Neuronal stem cell (in vitro differentiated cells): Measurements from ENCODE around the gene MRPS5.

Experiments used
- DNase-seq: peaks from one replicate; pipeline ENCODE4 v3.0.0-alpha.2; 2013; ENCODE audit warnings: low spot score
- H2AFZ ChIP-seq: one replicate; pipeline ENCODE4 v1.6.1; 2013; ENCODE audit warnings: mild to moderate bottlenecking, low read length, inconsistent platforms
- H2AK5ac ChIP-seq: 2 replicates; pipeline ENCODE4 v1.6.1; 2013; ENCODE audit warnings: low read depth, mild to moderate bottlenecking, inconsistent platforms, low read length, moderate library complexity, mixed read lengths
- H2BK120ac ChIP-seq: 2 replicates; pipeline ENCODE4 v1.6.1; 2013; ENCODE audit warnings: low read depth, mild to moderate bottlenecking, inconsistent platforms, low read length, moderate library complexity, mixed read lengths
- H2BK12ac ChIP-seq: one replicate; pipeline ENCODE4 v1.6.1; 2013; ENCODE audit warnings: low read length, inconsistent platforms
- H2BK15ac ChIP-seq: 2 replicates; pipeline ENCODE4 v1.6.1; 2013; ENCODE audit warnings: mild to moderate bottlenecking, low read length, inconsistent platforms, mixed read lengths
- H2BK5ac ChIP-seq: one replicate; pipeline ENCODE4 v1.6.1; 2013; ENCODE audit warnings: inconsistent platforms, mild to moderate bottlenecking, low read length, moderate library complexity
- H3K14ac ChIP-seq: one replicate; pipeline ENCODE4 v1.6.1; 2013; ENCODE audit warnings: low read length, inconsistent platforms
- H3K18ac ChIP-seq: 2 replicates; pipeline ENCODE4 v1.6.1; 2013; ENCODE audit warnings: low read length, inconsistent platforms
- H3K23ac ChIP-seq: 2 replicates; pipeline ENCODE4 v1.6.1; 2013; ENCODE audit warnings: low read depth, mild to moderate bottlenecking, mixed read lengths, low read length, inconsistent platforms; ENCODE audit not compliant: poor library complexity
- H3K27ac ChIP-seq: replicated peaks from 3 replicates; pipeline ENCODE4 v1.5.1; 2013; ENCODE audit warnings: low read length, inconsistent platforms
- H3K27me3 ChIP-seq, 3 experiments: 2 replicates each; pipeline ENCODE4 v1.6.1; 2013; ENCODE audit warnings: low read length in 3 of 3, mild to moderate bottlenecking in 2 of 3, inconsistent platforms in 1 of 3, low read depth in 1 of 3, mixed read lengths in 1 of 3, moderate library complexity in 1 of 3; ENCODE audit not compliant: control insufficient read depth in 3 of 3, insufficient read depth in 3 of 3
- H3K36me3 ChIP-seq, 2 donors: replicated peaks in 1 of 2; 2 replicates each; pipeline ENCODE4 v1.6.1; 2013; ENCODE audit warnings: low read length in 2 of 2; ENCODE audit not compliant: control insufficient read depth in 2 of 2, insufficient read depth in 2 of 2
- H3K4ac ChIP-seq: 2 replicates; pipeline ENCODE4 v1.6.1; 2013; ENCODE audit warnings: inconsistent platforms, mild to moderate bottlenecking, low read length, moderate library complexity
- H3K4me1 ChIP-seq, 2 donors: 1 replicate in 1 of 2; 2 replicates in 1 of 2; pipeline ENCODE4 v1.6.1; 2013; ENCODE audit warnings: low read length in 2 of 2, low read depth in 1 of 2; ENCODE audit not compliant: control insufficient read depth in 2 of 2, insufficient read depth in 1 of 2
- H3K4me2 ChIP-seq: one replicate; pipeline ENCODE4 v1.6.1; 2013; ENCODE audit warnings: mild to moderate bottlenecking, low read length, inconsistent platforms; ENCODE audit not compliant: insufficient read depth, poor library complexity, severe bottlenecking
- H3K4me3 ChIP-seq, 2 donors: 2 replicates each; pipeline ENCODE4 v1.5.1; 2013; ENCODE audit warnings: low read length in 2 of 2, mild to moderate bottlenecking in 2 of 2, inconsistent platforms in 1 of 2, moderate library complexity in 1 of 2
- H3K79me1 ChIP-seq: one replicate; pipeline ENCODE4 v1.6.1; 2013; ENCODE audit warnings: low read depth, mild to moderate bottlenecking, inconsistent platforms, low read length, moderate library complexity
- H3K9ac ChIP-seq: one replicate; pipeline ENCODE4 v1.6.1; 2013; ENCODE audit warnings: mild to moderate bottlenecking, low read depth, low read length, inconsistent platforms; ENCODE audit not compliant: poor library complexity
- H3K9me3 ChIP-seq, 2 donors: replicated peaks in 1 of 2; 2 replicates each; pipeline versions ENCODE3 to v1.6.1; 2013; ENCODE audit warnings: low read length in 2 of 2, mild to moderate bottlenecking in 2 of 2, inconsistent platforms in 1 of 2, low read depth in 1 of 2, mixed read lengths in 1 of 2, moderate library complexity in 1 of 2; ENCODE audit not compliant: control insufficient read depth in 2 of 2, insufficient read depth in 1 of 2
- H4K8ac ChIP-seq: one replicate; pipeline ENCODE4 v1.6.1; 2013; ENCODE audit warnings: low read depth, mild to moderate bottlenecking, inconsistent platforms, low read length, moderate library complexity
- H4K91ac ChIP-seq: one replicate; pipeline ENCODE4 v1.6.1; 2013; ENCODE audit warnings: low read length, low read depth, mild to moderate bottlenecking, inconsistent platforms; ENCODE audit not compliant: poor library complexity
- WGBS, 2 donors: extraction: QIAGEN DNeasy Blood & Tissue Kit; methylation state at CpG; one replicate each; pipeline ENCODE4 v1.1.7; 2013; ENCODE audit warnings: missing lambda C conversion rate in 2 of 2, mixed read lengths in 1 of 2; ENCODE audit not compliant: insufficient read length in 2 of 2, insufficient replicate concordance in 1 of 2; ENCODE audit errors: extremely low coverage in 2 of 2; 5-methylcytosine and 5-hydroxymethylcytosine counted together

The MRPS5 gene

DNA sequence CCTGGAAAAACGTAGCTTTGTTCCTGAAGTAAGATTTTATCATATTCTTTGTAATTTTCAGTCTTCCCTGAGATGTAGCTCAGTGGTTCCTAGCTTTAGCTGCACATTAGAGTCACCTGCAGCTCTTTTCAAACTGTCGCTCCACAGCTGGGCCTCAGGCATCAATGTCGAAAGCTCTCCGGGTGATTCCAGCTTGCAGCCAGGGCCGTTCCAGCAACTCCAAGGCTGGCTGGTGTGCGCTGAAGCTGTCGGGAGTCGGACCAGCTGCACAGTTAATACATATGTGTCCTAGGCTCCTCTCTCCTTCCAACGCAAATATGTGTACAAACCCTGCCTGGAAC, 43.4 kb upstream of the MRPS5 start:
- DNase-seq, result no peak
- H4K91ac ChIP-seq, result no peak overlapping the region
- no peak overlapping the region for H2BK5ac ChIP-seq
- H2BK15ac ChIP-seq, result no peak overlapping the region
- no peaks in the 10 kb centered on the region for H3K79me1 ChIP-seq
- H3K4me2 ChIP-seq, result peak overlapping the region; percentile 75
- peak overlapping the region; percentile 87 for H3K9ac ChIP-seq
- no peak overlapping the region for H3K23ac ChIP-seq
- peak overlapping the region; percentile 24 for H3K18ac ChIP-seq
- H3K9me3 ChIP-seq, result peaks cover 0 to 15% of the 10 kb centered on the region in 2 donors
- H3K14ac ChIP-seq, result no peak overlapping the region
- H3K4ac ChIP-seq, result no peak overlapping the region
- no peak overlapping the region for H2AK5ac ChIP-seq
- peak overlapping the region; percentile 34 for H3K27ac ChIP-seq
- WGBS, 2 donors, result no CpG with 5 or more reads among the region's 9 CpGs
- no peak overlapping the region for H2BK120ac ChIP-seq
- peak overlapping the region; percentile 96 for H2AFZ ChIP-seq
- no peak overlapping the region for H4K8ac ChIP-seq
- H3K4me1 ChIP-seq, result peaks cover 0 to 2% of the 10 kb centered on the region in 2 donors
- peak overlapping the region; percentile 80 to 92 for H3K4me3 ChIP-seq
- H3K36me3 ChIP-seq, result peaks cover 2 to 9% of the 10 kb centered on the region in 2 donors
- H3K27me3 ChIP-seq, result peaks cover 0 to 2% (median 0%) of the 10 kb centered on the region in 3 experiments
- no peak overlapping the region for H2BK12ac ChIP-seq

DNA sequence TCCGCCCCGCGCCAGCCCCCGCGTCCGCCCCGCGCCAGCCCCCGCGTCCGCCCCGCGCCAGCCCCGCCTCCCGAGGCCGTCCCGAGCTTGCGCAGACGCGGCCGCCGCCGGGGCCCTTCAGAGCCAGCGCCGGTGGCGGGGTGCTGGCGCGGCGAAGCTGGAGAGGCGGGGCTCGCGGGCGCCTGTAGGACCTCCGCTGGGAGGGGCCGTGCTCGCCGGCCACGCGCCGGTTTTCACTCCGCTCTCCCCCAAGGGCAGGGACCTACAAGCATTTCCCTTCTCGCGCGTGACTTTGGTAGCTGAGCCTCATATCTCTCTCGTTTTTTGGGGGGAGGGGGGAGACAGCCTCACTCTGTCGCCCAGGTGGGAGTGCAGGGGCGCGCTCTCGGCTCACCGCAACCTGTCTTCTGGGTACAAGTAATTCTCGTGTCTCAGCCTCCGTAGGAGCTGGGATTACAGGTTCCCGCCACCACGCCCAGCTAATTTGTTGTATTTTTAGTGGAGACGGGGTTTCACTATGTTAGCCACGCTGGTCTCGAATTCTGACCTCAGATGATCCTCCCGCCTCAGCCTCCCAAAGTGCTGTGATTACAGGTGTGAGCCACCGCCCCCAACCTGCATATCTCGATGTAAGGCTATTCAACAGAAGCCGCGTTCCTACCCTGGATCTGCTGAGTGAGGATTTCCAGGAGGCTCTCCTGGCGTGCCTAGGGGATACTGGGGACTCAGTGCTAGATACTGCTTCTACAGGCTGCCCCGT, 38.3 kb upstream of the MRPS5 start, which contains the start of gene ZNF514:
Gene ZNF514, minus strand, starts transcription at position 159 of the 760 bp plus-strand sequence. CDS start 6,595 bp downstream, outside the sequence.
- Histone ChIP-seq H2BK120ac (peak within 1 kb of the TSS; percentile 33), H2BK5ac (peak within 1 kb of the TSS; percentile 29), H2BK12ac (peak within 1 kb of the TSS; percentile 49), H4K91ac (no peak within 1 kb of the TSS), H4K8ac (no peak within 1 kb of the TSS), H3K14ac (peak within 1 kb of the TSS; percentile 72), H3K27me3 (peaks cover 0 to 2% (median 0%) of the 10 kb centered on the region in 3 experiments), H3K9me3 (peaks cover 6 to 33% of the 10 kb centered on the region in 2 donors), H3K9ac (peak within 1 kb of the TSS; percentile 97), H2AK5ac (peak within 1 kb of the TSS; percentile 76), H3K4me1 (peaks cover 2 to 5% of the 10 kb centered on the region in 2 donors), H3K36me3 (peaks cover 9 to 16% of the 10 kb centered on the region in 2 donors), H3K4me3 (peak within 1 kb of the TSS; percentile 57 to 98), H2AFZ (peak within 1 kb of the TSS; percentile 97), H3K18ac (peak within 1 kb of the TSS; percentile 75), H3K27ac (no peak within 1 kb of the TSS), H3K23ac (peak within 1 kb of the TSS; percentile 46), H3K79me1 (peaks cover 4% of the 10 kb centered on the region), H3K4ac (peak within 1 kb of the TSS; percentile 57), H2BK15ac (peak within 1 kb of the TSS; percentile 70), H3K4me2 (peak within 1 kb of the TSS; percentile 92)
- WGBS, 2 donors, result no CpG with 5 or more reads among the region's 64 CpGs
- peak; percentile 69 for DNase-seq

DNA sequence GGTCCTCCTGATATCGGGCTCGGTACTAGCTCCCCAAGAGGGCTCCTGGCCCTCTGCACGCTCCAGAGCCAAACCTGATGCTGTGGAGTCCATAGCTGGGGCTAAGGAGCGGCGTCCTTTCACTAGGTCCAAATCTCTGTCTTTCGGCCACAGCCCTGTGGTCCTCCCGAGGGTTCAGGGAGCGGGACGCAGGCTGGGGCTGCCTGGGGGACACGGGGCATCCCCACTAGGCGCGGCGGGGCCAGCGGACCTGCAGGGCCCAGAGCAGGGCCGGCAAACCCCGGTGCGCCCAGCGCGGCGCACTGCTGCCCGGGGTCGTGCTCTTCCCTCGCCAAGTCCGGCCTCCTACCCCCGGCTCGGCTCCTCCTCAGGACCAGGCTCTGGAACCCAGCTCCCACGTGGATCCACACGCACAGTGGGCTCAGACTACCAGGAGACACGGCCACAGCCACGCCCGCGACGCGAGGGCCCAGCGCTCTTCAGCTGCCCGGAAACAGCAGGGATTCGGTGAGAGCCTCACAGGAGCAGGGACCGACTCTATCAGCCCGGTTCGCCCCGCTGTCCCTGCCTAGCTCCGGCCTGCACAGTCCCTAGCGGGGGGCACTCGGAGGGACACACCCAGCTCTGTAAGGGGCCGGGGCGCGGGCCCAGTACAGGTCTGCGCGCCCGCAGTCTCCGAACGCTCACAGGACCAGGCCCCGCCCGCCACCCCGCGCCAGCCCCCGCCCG, 37.4 kb upstream of the MRPS5 start:
- H3K18ac ChIP-seq, result peak overlapping the region; percentile 66
- peaks cover 4% of the 10 kb centered on the region for H3K79me1 ChIP-seq
- peak overlapping the region; percentile 97 for H3K9ac ChIP-seq
- WGBS, 2 donors, result no CpG with 5 or more reads among the region's 58 CpGs
- no peak overlapping the region for H3K27ac ChIP-seq
- peaks cover 0 to 2% (median 0%) of the 10 kb centered on the region in 3 experiments for H3K27me3 ChIP-seq
- peak overlapping the region; percentile 97 for H2AFZ ChIP-seq
- H2BK15ac ChIP-seq, result peak overlapping the region; percentile 70
- peak overlapping the region; percentile 57 to 98 for H3K4me3 ChIP-seq
- H3K4me1 ChIP-seq, result peaks cover 2 to 5% of the 10 kb centered on the region in 2 donors
- H4K91ac ChIP-seq, result no peak overlapping the region
- peak overlapping the region; percentile 29 for H2BK5ac ChIP-seq
- peaks cover 9 to 21% of the 10 kb centered on the region in 2 donors for H3K36me3 ChIP-seq
- H4K8ac ChIP-seq, result no peak overlapping the region
- peak; percentile 18 for DNase-seq
- peaks cover 11 to 36% of the 10 kb centered on the region in 2 donors for H3K9me3 ChIP-seq
- peak overlapping the region; percentile 72 for H3K14ac ChIP-seq
- peak overlapping the region; percentile 76 for H2AK5ac ChIP-seq
- H2BK120ac ChIP-seq, result peak overlapping the region; percentile 33
- peak overlapping the region; percentile 46 for H3K23ac ChIP-seq
- no peak overlapping the region for H2BK12ac ChIP-seq
- H3K4ac ChIP-seq, result peak overlapping the region; percentile 57
- H3K4me2 ChIP-seq, result peak overlapping the region; percentile 92

DNA sequence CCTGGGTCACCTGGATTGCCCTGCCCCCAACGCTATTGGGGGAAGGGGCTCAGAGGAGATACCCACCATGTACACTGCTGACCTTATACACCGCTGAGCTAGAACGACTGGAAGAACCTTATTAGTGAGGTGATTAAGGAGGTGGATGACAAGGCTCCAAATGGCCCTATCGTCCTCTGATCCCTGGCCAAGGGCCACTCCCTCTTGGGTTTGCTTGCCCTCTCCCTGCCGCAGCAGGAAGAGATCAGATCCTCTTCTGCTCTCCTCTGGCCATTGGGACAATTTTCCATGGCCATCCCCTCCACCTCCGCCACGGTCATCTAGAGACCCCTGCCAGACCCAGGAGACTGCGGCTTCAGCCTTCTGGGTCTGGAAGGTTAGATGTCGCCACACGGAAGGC, 36.8 kb upstream of the MRPS5 start:
- Histone ChIP-seq H2BK12ac (no peak overlapping the region), H2BK120ac (no peak overlapping the region), H3K4me2 (peak overlapping the region; percentile 92), H2AK5ac (peak overlapping the region; percentile 76), H4K91ac (no peak overlapping the region), H3K14ac (peak overlapping the region; percentile 1), H2BK5ac (no peak overlapping the region), H3K27me3 (peaks cover 0 to 2% (median 0%) of the 10 kb centered on the region in 3 experiments), H3K9me3 (peaks cover 13 to 38% of the 10 kb centered on the region in 2 donors), H3K9ac (no peak overlapping the region), H2BK15ac (no peak overlapping the region), H3K4me3 (peak overlapping the region; percentile 57 to 98), H4K8ac (no peak overlapping the region), H3K4me1 (peaks cover 2 to 5% of the 10 kb centered on the region in 2 donors), H3K18ac (peak overlapping the region; percentile 66), H2AFZ (peak overlapping the region; percentile 97), H3K23ac (no peak overlapping the region), H3K79me1 (peaks cover 4% of the 10 kb centered on the region), H3K36me3 (peaks cover 9 to 23% of the 10 kb centered on the region in 2 donors), H3K27ac (no peak overlapping the region), H3K4ac (no peak overlapping the region)
- DNase-seq, result no peak
- no CpG with 5 or more reads among the region's 10 CpGs for WGBS, 2 donors
